CD4-positive, alpha-beta T cell treated with Interleukin-2 at 100 ng/mL for 4 hours (primary cell): Measurements from ENCODE around the gene CDK15.
"Not testable (repeated sequence)": the region's sequence is repeated elsewhere in the genome, so short reads cannot be mapped to it uniquely, and the experiment has no call there.

Source experiments
- DNase-seq: peaks from one replicate; pipeline ENCODE4 v3.0.0-alpha.2; 2020; ENCODE audit warnings: low spot score

Gene CDK15

DNA sequence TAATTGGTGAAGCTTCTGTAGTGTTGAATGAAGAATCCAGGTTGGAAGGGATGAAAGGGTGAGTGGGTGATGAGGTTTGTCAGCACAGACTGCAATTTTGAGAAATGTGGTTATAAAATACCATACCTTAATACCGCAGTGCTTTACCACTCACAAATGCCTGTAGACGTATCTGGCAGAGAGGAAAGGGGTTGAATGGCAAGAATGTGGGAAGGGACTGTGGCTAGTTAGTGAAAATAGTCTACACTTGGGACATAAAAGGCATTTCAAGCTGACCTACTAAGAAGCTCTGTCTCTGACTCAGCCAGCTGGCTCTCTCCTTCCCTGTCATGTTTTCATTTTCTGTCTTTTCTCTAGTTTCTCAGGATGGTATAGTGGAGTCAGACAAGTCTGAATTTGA is 25.1 kb downstream of the CDK15 start:
- no peak for DNase-seq

DNA sequence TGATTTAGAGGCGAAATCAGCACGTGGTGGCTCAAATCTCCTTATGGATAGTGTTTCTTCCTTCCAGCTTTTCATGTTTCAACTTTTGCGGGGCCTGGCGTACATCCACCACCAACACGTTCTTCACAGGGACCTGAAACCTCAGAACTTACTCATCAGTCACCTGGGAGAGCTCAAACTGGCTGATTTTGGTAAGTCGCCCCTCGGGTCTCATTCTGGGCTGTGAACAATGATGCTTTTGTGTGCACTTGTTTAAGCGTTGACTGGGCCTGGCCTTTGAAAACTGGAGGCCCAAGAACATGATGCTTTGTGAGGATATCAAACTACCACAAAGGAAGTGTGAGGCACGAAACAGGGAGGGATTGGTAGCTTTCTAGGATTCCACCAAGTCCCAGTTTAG is 27.4 kb downstream of the CDK15 start:
- no peak for DNase-seq

DNA sequence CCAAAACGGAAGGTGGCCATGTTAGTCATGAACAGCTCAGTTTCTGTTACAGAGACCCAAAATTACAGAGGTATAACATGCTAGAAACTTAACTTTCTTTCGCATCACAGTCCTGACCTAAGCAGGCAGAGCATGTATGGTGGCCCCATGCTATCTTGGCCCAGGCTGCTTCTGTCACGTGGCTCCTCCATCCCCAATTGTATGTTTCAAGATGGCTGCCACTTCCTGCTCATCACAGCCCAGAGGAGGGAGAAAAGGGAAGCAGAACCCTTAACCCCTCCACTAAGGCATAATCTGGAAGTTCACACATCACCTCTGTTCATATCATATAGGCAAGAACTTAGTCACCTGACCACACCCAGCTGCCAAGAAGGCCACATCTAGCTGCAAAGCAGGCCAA is 28.7 kb downstream of the CDK15 start:
- DNase-seq = no peak

DNA sequence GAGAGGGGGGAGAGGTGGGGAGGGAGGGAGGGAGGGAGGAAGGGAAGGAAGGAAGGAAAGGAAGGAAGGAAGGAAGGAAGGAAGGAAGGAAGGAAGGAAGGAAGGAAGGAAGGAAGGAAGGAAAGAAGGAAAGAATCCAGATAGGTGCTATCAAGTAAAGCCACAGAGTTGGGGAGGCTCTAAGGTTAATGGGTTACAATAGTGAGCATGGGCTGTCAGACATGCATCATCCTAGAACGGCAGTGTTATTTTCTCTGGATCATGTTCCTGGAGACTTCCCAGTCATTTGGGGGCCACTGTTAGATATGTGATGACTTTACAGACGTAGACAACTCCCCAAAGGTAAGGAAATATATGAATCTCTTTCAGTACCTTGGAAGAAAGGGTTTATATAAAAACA is 31.1 kb downstream of the CDK15 start:
- DNase-seq = no peak

DNA sequence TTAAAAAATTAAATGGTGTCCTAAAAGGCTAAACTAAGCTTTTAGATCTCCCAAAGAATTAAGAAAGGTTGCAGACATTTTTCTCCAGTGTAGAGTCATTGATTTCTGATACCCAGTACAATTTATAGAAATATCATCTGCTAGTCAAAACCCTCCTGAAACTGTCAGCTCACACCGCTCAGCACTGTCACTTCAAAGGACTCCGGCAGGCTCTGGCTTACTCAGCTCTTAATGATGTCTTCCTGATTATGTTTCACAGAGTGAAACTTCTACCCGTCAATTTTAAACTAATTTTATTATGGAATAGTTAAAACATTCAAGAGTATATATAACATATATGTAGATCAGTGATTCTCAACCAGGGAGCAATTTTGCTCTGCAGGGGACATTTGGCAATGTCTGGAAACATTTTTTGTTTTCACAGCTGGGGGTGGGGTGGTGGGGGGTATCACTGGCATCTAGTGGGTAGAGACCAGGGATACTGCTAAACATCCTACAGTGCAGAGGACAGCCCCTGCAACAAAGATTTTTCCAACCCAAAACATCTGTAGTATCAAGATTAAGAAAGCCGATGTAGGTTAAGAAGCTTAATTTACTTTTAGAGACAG is 31.6 kb downstream of the CDK15 start:
- no peak for DNase-seq

DNA sequence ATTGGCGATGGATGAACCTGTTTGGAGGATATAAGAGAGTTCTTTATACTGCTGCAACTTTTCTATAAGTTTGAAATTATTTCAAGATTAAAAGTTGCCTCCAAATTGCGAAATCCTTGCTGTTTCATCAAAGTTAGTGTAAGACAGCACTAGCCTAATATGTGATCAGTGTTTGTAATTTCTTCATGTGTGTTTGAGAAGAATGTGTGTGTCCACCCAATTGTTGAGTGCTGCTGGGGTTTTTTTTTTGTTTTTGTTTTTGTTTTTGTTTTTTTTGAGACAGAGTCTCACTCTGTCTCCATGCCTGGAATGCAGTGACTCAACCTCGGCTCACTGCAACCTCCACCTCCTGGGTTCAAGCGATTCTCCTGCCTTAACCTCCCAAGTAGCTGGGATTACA is 33.4 kb downstream of the CDK15 start:
- DNase-seq = no peak

DNA sequence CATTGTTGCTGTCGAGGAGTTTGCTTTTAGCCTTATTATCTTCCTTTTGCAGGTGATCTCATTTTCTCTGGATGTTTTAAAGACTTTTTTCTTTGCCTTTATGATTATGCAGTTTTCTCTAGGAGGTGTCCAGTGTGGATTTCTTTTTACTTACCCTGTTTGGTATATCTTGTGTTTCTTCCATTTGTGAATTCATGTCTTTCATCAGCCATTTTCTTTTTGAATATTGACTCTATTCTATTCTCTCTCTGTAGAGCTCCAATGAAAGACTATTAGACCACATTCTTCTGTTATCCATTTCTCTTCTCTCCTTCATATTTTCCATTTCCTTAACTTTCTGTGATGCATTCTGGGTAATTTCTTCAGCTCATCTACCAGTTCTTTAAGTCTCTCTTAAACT is 34.4 kb downstream of the CDK15 start:
- DNase-seq = no peak

DNA sequence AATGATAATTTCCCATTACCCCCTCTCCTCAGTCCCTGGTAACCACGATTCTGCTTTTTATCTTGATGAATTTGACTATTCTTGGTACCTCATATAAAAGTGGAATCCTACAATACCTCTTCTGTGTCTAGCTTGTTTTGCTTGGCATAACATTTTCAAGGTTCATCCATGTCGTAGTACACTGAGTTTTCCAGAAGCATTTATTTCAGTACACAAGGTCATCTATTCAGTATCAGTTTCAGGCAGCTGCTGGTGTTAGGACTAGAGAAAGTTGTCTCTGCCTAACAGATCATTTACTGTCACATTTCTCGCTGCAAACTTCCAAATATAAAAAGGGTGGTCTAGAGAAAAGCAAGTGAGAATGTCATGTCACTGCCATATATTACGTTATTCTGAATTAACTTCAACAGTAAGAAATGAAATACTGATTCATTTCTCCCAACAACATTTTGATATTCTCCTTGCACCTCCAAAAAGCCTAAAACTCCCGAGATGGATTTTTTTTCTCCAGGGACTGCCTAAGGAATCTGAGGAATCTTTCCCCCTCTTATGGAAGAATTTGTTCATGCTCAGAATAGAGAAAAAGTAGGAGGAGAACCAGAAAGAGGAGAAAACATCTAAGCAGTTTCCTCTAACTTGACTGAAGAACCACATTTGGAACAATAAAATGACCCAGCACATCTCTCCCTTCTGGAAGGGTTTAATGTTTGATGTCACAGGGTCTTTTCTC is 36.0 kb downstream of the CDK15 start:
- DNase-seq = no peak

DNA sequence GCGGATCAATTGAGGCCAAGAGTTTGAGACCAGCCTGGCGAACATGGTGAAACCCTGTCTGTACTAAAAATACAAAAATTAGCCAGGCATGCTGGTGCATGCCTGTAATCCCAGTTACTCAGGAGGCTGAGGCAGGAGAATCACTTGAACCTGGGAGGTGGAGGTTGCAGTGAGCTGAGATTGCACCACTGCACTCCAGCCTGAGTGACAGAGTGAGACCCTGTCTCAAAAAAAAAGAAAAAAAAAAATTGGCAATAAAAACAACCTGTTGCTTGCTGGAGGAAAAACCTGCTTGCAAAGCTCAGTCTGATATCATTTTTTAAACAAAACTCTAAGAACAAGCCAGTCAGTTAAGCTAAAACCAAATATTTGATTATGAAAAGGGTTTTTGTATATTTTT is 38.6 kb downstream of the CDK15 start:
- not testable (repeated sequence) for DNase-seq

DNA sequence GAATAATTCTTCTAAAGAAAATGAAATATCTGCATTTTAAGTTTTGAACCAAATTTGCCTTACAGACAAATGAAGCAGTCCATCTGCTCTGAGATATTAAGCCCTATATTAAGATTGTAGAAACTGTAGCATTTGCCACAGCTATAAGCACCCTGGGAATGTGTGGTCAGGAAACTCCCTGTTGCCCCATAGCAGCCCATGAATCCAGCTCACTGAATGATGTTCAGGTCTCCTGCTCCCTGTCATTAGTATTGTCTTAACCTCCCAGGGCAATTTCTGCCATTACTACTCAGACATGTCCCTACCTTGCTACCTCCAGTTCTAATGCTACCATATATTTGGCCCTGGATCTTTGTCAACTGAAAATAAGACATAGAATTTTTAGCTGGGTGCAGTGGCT is 41.1 kb downstream of the CDK15 start:
- no peak for DNase-seq

DNA sequence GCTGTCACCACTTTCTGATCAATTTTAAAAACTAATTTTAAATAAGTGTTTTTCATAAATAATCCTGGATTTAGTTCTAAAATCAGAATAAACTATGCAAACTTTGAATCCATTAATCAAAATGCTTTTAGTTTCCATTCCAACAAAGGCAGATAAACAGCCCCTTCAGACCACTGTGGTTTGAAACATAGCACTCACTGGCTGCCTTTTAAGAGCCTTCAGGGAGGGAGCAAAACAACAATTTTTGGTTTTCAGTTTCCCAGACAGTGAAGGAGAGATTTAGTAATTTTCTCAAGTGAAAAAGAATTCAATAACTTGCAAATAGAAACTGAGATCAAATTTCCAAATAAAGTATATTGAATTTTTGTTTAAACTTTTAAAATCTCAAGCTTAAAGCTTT is 46.1 kb downstream of the CDK15 start:
- no peak for DNase-seq

DNA sequence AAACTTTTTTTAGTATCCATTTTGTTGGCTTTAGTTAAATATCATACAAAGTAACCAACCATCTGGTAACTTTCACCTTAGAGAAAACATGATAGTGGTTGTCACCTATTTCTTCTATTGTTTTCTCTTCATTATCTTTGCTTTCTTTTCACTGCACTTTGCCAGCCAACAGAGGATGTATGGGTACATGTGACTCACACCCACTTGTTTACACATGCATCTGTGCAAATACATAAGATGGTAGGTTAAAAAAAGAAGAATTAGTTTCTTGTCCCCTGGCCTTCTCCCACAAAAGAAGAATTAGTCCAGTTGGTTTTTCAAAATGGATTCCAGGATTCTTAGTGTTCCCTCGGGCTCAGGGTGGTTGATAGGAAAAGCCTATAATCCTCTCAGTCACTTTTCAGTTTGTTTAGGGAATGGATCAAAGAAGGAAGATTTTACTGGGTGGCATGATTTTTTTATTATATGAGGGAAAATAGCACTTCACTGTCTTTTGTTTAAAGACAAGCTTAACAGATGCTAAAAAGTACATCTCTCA is 46.6 kb downstream of the CDK15 start:
- no peak for DNase-seq

DNA sequence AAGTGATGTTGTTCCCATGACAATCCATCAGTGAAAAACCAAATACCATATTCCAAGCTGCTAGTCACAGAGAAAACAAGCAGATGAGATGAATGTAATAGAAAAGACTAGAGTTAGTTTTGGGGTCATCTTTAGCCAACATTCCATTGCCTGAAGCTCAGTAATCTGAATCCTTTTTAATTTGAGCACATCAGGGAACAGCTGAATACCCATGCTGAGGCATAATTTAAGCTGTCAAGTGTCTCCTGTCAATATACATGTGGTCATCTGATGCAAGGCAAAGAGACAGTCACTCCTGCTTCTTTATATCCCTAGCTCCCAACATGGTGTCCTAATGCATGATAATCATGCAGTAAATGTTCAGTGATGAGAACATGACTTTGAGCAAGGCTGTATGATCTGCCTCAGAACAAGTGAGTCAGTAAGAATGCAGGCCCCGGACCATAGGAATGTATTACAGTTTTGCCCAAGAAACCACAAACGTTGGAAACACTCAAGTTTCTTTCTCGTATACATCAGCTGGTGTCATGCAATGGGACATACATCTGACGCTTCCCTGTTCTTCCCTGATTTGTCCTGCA is 48.0 kb downstream of the CDK15 start:
- DNase-seq = no peak

DNA sequence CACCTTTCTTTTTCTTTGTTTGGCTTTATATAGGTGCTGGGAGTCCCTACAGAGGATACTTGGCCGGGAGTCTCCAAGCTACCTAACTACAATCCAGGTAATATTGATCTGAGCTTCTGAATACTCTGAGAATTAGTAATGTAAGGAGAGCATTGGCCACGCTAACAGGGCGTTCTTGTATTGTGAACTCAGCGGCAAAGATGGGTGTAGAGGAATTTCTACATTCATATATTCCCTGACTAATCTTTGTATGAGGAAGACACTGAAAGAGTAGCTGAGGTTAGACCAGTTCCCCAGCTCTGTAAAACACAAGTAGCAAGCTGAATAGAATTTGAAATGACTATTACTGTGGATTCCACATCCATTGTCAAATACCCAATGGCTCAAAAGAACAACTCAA is 48.5 kb downstream of the CDK15 start:
- DNase-seq = no peak

DNA sequence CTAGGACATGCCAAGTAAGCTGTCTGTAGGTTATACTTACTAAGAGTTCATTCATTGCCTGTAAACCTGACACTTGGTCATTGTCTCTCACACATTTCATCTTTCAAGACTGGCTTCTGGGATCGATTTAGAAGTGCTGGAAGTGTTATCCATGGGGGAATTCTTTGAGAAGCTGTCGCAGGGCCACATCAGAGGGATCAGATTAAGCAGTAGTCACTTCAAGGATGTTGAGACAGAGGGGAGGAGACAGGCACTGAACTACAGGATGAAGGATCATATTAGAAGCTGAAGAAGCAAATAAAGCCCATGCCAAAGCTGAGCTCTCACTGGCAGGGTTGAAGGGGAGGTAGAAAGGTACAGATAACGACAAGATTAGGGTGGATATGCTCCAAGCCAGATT is 49.0 kb downstream of the CDK15 start:
- no peak for DNase-seq

DNA sequence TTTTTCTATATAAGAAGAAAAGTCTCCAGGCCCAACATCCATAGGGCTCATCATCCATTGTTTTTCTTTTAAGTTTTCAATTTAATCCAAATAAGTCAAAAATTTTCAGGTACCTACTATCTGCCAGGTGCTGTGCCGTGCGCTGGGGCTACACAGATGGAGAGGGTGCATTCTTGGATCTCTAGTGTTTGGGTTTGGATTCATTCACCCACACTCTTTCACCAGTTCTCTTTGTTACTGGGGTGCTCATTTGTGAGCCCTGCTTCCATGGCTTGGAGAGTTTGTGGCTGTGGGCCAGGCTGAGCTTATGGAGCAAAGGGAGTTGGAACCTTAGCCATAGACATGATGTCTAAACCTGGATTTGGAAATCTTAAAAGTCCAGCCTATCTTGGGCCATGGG is 51.0 kb downstream of the CDK15 start:
- no peak for DNase-seq

DNA sequence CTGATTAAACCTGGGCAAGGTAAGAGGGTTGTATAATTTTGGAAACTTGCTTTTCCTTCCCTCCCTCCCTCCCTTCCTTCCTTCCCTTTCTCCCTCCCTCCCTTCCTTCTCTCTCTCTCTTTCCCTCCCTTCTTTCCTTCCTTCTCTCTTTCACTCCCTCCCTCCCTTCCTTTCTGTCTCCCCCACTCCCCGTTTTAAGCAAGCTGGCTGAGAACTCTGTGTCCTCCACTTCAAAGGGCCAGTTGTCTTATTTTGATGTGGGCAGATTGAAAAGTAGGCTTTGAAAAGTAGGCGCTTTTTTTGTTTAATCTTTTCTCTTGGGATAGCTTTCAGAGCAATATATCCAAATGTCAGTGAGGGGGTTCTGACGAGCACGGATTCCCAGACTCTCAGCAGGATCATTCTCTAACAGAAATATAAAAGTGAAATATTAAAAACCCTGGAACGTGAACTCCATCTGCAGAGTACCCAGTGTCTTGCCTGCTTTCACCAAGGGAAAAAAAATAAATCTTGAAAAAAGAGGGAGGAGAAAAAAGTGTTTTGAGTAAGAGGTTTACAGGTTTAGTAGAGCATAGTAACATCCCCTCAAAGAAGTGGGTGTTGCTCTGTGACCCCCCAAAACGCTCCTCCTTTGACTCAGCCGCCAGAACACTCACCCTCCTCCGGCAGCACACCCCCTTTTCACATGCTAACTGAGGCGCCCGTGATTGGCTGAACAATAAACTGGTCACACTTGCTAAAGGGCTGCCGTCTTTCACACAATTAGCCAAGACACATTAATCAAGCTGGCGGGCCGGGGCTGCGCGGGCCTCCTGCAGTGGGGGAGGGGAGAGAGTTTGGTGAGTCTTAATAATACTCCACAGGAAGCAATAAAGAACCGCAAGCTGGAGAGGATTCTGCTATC is 52.2 kb downstream of the CDK15 start:
- DNase-seq = no peak

DNA sequence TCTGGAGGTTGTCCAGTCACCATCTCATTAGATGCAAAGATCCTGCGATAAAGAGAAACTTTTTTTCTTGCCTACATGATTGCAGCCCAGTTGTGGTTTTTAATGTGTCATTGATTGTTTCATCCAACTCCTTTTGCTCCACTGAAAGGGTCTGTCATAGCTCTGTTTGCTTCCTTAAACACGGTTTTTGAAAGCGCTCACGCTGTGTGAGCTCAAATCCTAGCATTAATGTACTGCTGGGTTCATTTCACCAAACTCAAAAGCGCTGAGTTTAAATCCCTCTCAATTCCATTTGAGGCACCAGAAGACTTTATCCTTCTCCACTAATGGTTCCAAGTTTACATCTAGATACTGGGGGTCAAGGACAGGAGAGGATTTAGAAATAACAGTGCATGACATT is 53.6 kb downstream of the CDK15 start:
- no peak for DNase-seq

DNA sequence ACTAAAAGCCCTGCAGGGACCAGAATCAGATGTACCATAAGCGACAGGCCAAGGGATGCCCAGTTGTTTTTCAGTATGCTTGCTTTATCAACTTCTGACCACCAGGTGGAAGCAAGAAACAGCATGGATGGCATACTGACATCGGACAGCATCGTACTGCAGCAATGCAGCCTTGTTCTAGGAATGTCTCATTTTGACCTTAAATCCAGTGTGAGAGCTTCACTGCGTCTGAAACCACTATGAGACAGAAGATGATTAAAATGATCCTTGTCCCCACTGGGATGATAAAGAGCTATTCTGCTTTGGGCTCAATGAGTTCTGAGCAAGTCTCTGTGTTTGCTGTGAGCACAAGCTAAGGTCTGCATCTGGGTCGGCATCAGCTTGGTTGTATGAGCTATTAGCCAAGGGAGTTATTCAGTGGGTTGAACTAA is 54.3 kb downstream of the CDK15 start:
- peak; percentile 59 for DNase-seq

DNA sequence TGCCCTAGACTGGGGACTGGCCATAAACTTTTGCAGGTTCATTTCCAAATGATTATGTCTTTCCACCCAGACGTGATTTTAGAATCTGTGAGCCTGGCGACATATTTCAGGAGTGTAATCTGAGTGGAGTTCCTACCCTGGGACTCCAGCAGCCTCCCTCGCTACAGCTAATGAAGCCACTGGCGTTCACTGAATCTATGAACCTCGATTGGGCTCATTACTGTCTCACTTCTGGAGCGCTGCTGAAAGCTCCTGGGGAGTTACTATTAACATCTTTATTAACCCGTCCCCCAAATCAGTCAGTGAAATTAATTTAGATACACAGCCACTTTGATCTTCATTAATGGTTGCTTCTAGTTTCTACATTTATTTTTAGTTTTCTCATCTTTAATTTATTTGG is 56.5 kb downstream of the CDK15 start:
- no peak for DNase-seq

DNA sequence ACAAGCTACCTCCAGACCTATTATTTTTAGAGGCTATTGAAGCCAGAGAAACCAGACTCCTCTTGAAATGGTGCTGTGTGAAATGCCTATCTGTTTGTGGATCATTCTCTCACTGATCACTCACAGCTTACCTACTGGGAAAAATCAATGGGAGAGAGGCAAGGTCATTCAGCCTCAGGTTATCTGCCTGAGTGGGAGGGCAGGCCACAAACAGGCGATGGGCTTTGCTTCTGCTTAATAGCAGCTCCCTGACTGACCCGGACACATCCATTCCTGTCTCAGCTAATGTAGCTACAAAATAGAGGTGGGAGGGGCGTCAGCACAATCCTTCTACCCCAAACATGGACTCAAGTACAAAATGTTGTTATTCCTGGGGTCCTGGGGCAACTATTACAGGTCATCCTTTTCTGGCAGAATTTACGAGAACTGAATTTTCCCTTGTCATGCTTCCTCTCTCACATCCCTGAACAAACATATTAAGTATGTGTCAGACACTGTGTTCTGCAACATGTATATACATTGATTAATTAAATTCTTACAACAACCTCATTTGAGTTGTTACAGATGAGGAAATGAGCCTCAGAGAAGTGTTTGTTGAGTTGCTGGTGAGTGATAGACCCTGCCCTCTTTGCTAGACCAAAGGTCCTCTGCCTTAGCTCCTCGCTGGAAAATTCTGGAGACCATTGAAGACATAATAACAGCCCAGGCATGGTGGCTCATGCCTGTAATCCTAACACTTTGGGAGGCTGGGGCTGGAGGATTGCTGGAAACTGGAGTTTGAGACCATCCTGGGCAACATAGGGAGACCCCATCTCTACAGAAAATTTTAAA is 60.5 kb downstream of the CDK15 start:
- no peak for DNase-seq

DNA sequence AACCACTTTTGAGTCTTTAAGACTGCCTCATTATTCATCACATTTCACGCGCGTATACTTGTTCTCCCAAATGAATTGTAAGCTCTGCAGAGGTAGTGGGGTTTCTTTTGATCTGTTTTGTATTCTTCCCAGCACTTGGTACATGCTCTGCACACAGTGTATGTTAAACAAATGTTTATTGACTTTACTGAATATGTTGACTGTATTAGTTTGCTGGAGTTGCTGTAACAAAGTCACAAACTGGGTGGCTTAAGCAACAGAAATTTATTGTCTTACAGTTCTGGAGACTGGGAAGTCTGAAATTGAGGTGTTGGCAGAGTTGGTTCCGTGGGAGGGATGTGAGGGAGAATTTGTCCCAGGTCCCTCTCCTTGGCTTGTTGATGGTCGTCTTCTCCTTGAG is 65.1 kb downstream of the CDK15 start:
- DNase-seq = no peak
